HG03575 (cell line): Measurements from ENCODE around the gene SNRNP35.
"Not testable (repeated sequence)": the region's sequence is repeated elsewhere in the genome, so short reads cannot be mapped to it uniquely, and the experiment has no call there.

Experiments used
- ATAC-seq: cut with Tn5 transposase; IDR thresholded peaks from one replicate; pipeline ENCODE4 v1.9.1; 2021; ENCODE audit not compliant: unreplicated experiment, insufficient number of reproducible peaks, low FRiP score; ENCODE audit errors: extremely low read depth

SNRNP35 gene, protein sequence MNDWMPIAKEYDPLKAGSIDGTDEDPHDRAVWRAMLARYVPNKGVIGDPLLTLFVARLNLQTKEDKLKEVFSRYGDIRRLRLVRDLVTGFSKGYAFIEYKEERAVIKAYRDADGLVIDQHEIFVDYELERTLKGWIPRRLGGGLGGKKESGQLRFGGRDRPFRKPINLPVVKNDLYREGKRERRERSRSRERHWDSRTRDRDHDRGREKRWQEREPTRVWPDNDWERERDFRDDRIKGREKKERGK

DNA sequence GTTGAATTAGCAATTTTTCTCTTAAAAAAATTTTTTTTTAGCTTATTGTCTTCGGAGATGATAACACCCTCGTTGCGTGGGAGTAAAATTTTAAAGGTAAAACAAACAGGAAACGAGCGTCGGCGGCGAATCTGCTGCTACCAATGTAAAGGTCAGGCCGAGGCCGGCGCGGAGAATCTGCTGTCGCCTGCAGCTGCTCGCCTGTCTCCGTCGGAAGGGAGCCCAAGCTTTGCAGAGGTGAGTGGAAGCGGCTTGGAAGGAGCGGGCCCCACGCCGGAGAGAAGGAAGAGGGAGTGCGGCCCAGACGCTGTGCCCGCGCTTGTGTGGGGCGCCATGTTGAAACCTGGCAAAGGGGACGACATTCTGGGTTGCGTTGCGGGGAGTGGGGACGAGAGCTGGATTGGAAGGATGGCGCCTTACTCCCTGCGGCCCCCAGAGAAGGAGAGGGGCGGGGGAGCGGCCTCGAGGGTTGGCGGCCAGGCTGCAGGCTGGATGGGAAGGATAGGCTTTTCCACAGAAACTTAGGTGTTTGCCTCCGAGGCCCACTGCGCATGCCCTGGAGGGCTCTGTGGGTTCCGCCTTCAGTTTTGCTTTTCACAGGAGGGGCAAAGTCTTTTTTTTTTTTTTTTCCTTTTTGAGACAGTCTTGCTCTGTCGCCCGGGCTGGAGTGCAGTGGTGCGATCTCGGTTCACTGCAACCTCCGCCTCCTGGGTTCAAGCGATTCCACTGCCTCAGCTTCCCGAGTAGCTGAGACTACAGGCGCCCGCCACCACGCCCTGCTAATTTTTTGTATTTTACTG, at the start of gene SNRNP35:
Gene SNRNP35, plus strand, starts transcription at position 160 of the 800 bp plus-strand sequence. CDS start 7,402 bp downstream, outside the sequence.
- ATAC-seq: no peak

DNA sequence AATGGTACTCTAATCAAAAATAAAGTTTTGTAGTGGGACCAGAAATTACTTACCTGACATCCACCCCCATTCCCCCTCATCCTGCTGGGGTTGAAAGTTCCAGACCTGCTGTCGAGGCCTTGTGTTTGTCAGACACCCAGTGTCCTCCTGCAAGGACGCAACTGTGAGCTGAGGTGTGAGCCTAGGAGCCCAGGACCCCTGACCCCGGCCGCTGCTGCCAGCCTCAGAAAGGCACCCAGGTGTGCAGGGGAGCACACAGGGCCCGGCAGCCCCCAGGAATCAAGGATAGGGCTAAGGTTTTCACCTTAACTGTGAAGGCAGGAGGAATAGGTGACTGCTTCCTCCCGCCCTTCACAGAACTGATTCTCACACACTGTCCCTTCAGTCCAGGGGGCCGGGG, 49.3 kb upstream of the SNRNP35 start:
- not testable (repeated sequence) for ATAC-seq

- ATAC-seq: not testable (repeated sequence)
Measured at GRCh38 chr12:123409284-123410040, 48.5 kb upstream of the SNRNP35 start.

DNA sequence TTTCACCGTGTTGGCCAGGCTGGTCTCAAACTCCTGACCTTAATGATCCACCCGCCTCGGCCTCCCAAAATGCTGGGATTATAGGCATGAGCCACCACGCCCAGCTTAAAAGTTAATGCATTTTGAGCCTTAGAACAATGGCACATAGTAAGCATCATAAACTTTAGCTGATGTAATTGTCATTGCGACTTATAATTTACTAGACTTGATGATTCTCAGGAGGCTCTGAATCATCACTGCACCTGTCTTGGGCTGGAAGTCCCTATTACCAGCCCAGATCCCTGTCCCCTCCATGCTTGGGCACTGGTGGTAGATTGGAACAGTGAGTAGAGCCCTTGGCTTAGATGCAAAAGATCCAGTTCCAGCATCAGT, 47.9 kb upstream of the SNRNP35 start:
- no peak for ATAC-seq

- ATAC-seq: no peak
Measured at GRCh38 chr12:123421314-123421713, 36.6 kb upstream of the SNRNP35 start.

GRCh38 chr12:123427036-123427769, 30.7 kb upstream of the SNRNP35 start:
- peak; percentile 74 for ATAC-seq

DNA sequence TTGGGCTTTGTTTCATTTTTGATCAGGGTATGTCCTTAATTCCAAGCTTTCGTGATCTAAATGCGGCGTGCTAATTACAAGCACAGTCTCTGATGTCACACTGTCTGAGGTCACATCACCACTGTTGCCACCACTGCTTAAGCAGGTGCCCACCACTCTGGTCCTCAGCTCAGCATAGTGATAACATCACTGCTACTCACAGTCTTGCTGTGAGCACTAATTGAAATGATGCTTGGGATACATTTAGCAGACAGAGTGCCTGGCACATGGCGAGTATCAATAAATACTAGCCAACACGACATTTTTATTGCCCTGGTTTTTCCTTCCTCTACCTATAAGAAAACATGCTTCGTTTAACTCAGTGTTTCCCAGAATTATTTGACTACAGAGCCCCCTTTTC, 29.3 kb upstream of the SNRNP35 start:
- ATAC-seq: no peak

DNA sequence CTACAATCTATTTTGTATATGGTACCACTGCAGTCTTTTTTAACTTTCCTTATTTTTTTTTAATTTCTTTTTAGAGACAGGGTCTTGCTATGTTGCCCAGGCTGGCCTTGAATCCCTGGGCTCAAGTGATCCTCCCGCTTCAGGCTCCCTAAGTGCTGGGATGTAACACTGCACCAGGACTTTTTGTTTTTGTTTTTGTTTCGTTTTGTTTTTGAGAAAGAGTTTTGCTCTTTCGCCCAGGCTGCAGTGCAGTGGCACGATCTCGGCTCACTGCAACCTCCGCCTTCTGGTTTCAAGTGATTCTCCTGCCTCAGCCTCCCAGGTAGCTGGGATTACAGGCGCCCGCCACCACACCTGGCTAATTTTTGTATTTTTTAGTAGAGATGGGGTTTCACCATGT, 28.8 kb upstream of the SNRNP35 start:
- ATAC-seq: not testable (repeated sequence)

- ATAC-seq: not testable (repeated sequence)
Measured at GRCh38 chr12:123431951-123432817, 25.8 kb upstream of the SNRNP35 start.

DNA sequence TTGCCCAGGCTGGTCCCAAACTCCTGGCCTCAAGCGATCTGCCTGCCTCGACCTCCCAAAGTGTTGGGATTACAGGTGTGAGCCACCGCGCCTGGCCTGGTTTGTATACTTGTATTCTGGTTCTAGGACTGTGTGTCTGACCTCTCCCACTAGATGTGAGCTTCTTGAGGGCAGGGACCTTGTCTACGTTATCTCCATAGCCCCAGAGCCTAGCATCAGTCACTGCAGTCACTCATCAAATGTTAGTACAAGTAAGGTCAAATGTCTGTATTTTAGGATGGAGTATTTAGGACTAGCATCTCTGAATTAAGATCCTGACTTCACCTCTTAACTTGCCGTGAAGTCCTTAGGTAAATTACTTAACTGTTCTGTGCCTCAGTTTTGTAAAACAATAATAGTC, 24.3 kb upstream of the SNRNP35 start:
- ATAC-seq: no peak

DNA sequence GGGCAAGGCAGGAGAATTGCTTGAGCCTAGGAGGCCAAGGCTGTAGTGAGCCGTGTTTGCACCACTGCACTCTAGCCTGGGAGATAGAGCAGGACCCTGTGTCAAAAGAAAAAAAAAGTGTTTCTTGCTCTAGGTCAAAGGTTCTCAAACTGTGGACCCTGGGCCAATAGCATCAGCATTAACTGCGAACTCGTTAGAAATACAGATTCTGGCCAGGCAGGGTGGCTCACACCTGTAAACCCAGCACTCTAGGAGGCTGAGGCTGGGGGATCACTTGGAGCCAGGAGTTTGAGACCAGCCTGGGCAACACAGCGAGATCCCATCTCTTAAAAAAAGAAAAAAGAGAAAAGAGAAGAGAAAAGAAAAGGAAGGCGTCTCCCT, 22.3 kb upstream of the SNRNP35 start:
- ATAC-seq: no peak

- ATAC-seq: peak; percentile 30
Measured at GRCh38 chr12:123436017-123436964, 21.6 kb upstream of the SNRNP35 start, which contains the start of gene RILPL2. Gene RILPL2 (minus strand): TSS chr12:123436684. CDS start chr12:123436420, 264 bp downstream.

DNA sequence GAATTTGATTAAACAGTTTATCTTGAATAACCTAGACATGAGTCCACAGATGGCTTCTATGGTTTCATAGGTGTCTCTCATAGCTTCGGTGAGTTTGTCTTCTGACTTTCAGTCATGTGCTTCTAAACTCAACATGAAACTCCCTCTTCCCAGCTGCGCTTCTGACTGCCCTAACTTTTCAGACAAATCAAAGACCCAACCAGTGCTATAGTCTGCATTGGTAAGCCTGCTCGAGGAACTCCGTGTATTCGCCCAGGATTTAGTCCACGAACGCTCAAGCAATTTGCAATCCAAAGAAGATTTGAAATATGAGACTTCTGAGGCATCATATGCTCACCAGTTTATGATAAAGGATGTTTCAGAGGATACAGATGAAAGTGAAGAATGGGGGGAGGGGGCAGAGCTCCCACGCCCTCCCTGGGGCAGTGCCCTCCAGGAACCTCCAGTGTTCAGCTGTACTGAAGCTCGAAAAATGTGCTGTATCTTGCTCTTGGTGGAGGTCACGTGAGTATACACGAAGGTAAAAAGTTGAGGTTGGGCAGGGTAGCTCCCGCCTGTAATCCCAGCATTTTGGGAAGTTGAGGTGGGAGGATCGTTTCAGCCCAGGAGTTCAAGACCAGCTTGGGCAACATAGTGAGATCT, 16.3 kb upstream of the SNRNP35 start:
- no peak for ATAC-seq

- no peak for ATAC-seq
Measured at GRCh38 chr12:123442774-123443173, 15.2 kb upstream of the SNRNP35 start.

DNA sequence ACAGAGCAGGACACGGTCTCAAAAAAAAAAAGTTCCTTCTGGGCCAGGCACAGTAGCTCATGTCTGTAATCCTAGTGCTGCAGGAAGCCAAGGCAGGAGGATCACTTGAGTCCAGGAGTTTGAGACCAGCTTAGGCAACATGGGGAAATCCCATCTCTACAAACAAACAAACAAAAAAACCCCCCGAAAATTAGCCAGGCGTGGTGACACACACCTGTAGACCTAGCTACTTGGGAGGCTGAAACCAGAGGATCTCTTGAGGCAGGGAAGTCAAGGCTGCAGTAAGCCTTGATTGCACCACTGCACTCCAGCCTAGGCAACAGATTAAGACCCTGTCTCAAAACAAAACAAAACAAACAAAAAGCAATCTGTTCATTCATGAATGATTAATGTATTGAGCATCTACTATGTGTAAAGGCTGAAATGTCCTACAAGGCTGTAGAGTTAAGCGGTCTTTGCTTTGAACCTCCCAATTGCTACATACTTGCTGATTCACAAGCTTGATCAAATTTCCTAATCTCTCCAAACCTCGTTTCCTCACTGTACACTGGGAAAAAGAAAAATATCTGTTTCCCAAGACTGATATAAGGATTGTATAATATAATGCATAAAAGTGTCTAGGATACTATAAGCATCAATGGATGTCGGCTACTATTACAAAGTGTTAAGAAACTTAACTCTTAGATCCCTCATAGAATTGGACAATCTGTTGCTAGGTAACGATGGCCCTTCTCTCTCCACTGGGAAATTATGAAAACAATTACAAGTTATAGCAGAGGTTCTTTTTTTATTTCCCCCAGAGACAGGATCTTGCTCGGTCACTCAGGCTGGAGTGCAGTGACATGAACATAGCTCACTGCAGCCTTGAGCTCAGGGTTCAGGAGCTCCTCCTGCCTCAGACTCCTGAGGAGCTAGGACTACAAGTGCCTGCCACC, 13.6 kb upstream of the SNRNP35 start:
- ATAC-seq: no peak
